Measurements from ENCODE around the gene OPCML.

OPCML gene

DNA sequence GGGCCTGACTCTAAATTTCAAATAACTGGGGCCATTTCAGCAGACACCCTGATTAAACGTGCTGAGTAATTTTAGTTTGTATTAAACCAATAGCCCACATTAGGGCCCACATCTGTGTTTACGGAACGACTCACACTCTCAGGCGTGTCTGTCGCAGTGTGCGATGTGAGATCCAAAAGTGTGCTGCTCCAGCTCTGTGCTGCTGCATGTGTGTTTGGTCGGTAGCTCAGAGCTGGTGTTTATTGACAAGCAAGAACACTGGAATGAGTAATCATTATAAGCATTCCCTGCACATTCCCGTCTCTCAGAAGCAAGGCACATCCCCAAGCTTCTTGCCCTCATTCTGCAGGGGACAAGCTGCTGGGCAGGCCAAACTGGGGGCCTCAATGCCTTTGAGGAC lies 7.8 kb downstream of the OPCML start:
- DNase-seq = no peak
- H3K27ac Mint-ChIP-seq = no peak overlapping the region
- no peaks in the 10 kb centered on the region for H3K9me3 Mint-ChIP-seq
- TF ChIP-seq, protein P1, sequence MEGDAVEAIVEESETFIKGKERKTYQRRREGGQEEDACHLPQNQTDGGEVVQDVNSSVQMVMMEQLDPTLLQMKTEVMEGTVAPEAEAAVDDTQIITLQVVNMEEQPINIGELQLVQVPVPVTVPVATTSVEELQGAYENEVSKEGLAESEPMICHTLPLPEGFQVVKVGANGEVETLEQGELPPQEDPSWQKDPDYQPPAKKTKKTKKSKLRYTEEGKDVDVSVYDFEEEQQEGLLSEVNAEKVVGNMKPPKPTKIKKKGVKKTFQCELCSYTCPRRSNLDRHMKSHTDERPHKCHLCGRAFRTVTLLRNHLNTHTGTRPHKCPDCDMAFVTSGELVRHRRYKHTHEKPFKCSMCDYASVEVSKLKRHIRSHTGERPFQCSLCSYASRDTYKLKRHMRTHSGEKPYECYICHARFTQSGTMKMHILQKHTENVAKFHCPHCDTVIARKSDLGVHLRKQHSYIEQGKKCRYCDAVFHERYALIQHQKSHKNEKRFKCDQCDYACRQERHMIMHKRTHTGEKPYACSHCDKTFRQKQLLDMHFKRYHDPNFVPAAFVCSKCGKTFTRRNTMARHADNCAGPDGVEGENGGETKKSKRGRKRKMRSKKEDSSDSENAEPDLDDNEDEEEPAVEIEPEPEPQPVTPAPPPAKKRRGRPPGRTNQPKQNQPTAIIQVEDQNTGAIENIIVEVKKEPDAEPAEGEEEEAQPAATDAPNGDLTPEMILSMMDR (IDR thresholded peaks at IDR 0.05) = no peak
- no peak overlapping the region for H3K4me3 Mint-ChIP-seq
- no peaks in the 10 kb centered on the region for H3K36me3 Mint-ChIP-seq (ENCODE audit: low read depth)
- H3K27me3 Mint-ChIP-seq (ENCODE audit: low read depth, poor library complexity) = peaks cover 34% of the 10 kb centered on the region
- H3K4me1 Mint-ChIP-seq = peaks cover 7% of the 10 kb centered on the region

DNA sequence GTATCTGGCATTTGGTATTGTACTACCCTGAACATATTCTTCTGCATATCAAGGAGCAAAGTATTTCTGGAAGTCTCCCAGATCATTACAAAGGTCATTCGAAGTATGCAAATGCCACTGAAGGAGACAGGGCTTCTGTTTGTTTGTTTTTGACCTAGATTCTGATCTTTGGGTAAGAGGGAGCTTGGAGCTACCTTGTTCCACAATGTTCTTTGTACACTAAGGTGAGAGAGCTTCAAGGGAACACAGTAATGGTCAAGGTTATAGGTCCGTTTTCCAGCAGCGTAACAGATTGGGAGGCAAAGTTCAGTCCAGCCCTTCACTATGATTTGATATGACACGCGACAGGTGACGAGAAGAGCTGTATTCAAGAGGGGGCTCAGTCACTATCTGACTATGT lies 10.0 kb downstream of the OPCML start:
- Mint-ChIP-seq H3K4me1 (peaks cover 26% of the 10 kb centered on the region), H3K9me3 (no peaks in the 10 kb centered on the region), H3K27ac (no peak overlapping the region), H3K36me3 (ENCODE audit: low read depth) (no peaks in the 10 kb centered on the region), H3K27me3 (ENCODE audit: low read depth, poor library complexity) (peaks cover 21% of the 10 kb centered on the region), H3K4me3 (no peak overlapping the region)
- TF ChIP-seq, protein P1 (IDR thresholded peaks at IDR 0.05) = no peak
- no peak for DNase-seq

DNA sequence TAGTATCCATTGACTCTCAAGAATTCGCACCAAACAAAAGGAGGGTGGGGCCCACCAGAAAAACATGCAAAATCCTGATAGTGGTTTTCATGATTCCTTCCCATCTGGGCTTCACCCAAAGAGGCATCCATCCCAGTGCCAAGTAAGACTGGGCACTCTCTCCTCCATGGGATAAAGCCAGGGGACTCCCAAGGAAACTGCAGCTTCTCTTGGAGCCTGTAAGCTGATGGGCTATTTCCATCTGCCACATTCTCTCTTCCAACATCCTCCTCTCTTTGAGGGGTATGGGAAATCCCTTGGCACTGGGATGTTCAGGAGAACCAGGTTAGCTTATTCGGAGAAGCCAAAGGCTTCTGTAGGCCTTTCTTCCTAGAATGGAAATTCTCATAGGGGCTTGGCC lies 10.8 kb downstream of the OPCML start:
- no peaks in the 10 kb centered on the region for H3K9me3 Mint-ChIP-seq
- H3K27ac Mint-ChIP-seq = no peak overlapping the region
- no peak overlapping the region for H3K4me3 Mint-ChIP-seq
- TF ChIP-seq, protein P1 (IDR thresholded peaks at IDR 0.05) = no peak
- no peak for DNase-seq
- peaks cover 18% of the 10 kb centered on the region for H3K27me3 Mint-ChIP-seq (ENCODE audit: low read depth, poor library complexity)
- H3K4me1 Mint-ChIP-seq = peaks cover 27% of the 10 kb centered on the region
- no peaks in the 10 kb centered on the region for H3K36me3 Mint-ChIP-seq (ENCODE audit: low read depth)

DNA sequence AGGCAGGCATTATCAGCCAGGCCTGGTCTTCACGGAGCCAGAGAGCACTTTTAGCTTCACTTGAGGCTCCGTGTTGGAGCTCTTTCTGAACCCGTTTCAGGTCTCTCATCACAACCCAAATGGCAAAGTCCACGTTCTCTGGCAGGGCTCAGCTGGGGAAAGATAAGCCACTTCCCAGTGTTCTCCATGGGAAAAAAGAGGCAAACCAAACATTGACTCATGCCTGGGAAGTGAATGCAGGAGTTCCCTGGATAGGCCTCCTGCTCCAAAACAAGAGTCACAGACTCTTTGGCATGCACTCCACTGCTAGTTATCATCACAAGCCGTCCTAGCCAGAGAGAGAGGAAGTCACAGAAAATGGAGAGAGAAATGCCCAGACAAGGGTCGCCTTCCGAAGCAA lies 11.6 kb downstream of the OPCML start:
- no peaks in the 10 kb centered on the region for H3K36me3 Mint-ChIP-seq (ENCODE audit: low read depth)
- H3K27ac Mint-ChIP-seq = no peak overlapping the region
- H3K4me1 Mint-ChIP-seq = peaks cover 27% of the 10 kb centered on the region
- no peaks in the 10 kb centered on the region for H3K9me3 Mint-ChIP-seq
- DNase-seq = no peak
- peaks cover 14% of the 10 kb centered on the region for H3K27me3 Mint-ChIP-seq (ENCODE audit: low read depth, poor library complexity)
- TF ChIP-seq, protein P1 (IDR thresholded peaks at IDR 0.05) = no peak
- H3K4me3 Mint-ChIP-seq = no peak overlapping the region

DNA sequence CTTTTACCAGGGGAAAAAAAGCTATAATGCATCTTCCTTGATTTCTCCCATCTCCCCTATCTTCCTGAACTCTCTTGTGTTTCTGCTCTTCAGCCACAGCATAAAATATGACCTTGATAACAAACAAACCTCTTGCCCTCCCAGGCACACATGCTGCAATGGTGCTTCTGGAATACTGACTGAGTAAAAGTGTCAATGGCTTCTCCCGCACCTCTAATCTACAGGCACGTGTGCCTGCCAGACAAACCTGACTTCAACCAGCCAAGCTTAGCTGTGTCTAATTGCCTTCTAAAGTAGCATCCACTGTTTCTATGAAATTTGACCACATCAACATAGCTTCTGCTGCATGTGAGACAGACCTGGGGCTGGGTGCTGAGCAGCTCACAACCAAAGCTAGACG lies 12.7 kb downstream of the OPCML start:
- TF ChIP-seq, protein P1 (IDR thresholded peaks at IDR 0.05) = no peak
- DNase-seq = no peak
- peaks cover 14% of the 10 kb centered on the region for H3K27me3 Mint-ChIP-seq (ENCODE audit: low read depth, poor library complexity)
- no peaks in the 10 kb centered on the region for H3K9me3 Mint-ChIP-seq
- no peaks in the 10 kb centered on the region for H3K36me3 Mint-ChIP-seq (ENCODE audit: low read depth)
- H3K4me3 Mint-ChIP-seq = no peak overlapping the region
- H3K4me1 Mint-ChIP-seq = peaks cover 38% of the 10 kb centered on the region
- H3K27ac Mint-ChIP-seq = no peak overlapping the region

DNA sequence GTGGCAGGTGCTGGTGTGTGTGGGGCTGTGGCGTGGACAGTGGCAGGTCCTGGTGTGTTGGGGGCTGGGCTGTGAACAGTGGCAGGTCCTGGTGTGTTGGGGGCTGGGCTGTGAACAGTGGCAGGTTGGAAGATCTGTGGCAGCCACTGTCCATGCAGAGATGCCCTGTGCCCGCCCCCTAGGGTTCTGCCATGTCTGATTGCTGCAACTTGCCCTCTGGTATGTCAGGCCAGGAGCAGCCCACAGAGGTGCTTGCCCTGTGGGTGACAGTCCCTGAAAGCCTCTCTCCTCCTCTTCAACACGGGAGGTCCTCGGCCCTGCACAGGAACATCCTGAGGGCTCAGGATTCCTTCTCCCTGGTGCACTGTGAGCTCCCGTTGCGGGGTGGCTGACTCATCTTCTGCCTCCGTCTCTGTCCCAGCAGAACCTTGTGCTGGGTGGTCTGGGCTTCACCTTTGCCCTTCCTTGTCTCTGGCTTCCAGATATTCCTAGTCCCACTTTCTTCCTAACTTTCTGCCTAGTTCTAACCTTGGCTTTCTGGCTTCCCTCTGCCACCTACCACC lies 13.5 kb downstream of the OPCML start:
- Mint-ChIP-seq H3K27ac (no peak overlapping the region), H3K4me3 (no peak overlapping the region), H3K9me3 (no peaks in the 10 kb centered on the region), H3K4me1 (peaks cover 44% of the 10 kb centered on the region), H3K36me3 (ENCODE audit: low read depth) (no peaks in the 10 kb centered on the region), H3K27me3 (ENCODE audit: low read depth, poor library complexity) (peaks cover 14% of the 10 kb centered on the region)
- no peak for DNase-seq
- TF ChIP-seq, protein P1 (IDR thresholded peaks at IDR 0.05) = no peak

Measured in nephron progenitor cell (in vitro differentiated cells).